ENCODE measurements around the gene BOLL.
"Not testable (repeated sequence)": the region's sequence is repeated elsewhere in the genome, so short reads cannot be mapped to it uniquely, and the experiment has no call there.

Gene BOLL

GRCh38 chr2:197784956-197785941 lies at the start of gene BOLL:
BOLL (minus strand) TSS chr2:197785319; CDS start chr2:197781850, 3,469 bp downstream.
- TF ChIP-seq MYC (IDR thresholded peaks at IDR 0.05; ENCODE audit: low read depth, low read length) (no peak), CTCF (IDR thresholded peaks at IDR 0.05; ENCODE audit: low read depth, low read length) (no peak), MAX (IDR thresholded peaks at IDR 0.05; ENCODE audit: low read depth, low read length) (no peak), POLR2A (IDR thresholded peaks at IDR 0.05; ENCODE audit: extremely low read depth, insufficient read length) (no peak)
- no peak within 1 kb of the TSS for H3K4me3 ChIP-seq (ENCODE audit: low read depth, low read length)
- no peak for DNase-seq (ENCODE audit: low read depth)

- not testable (repeated sequence) for H3K4me3 ChIP-seq (ENCODE audit: low read depth, low read length); DNase-seq (ENCODE audit: low read depth)
Observed at GRCh38 chr2:197834771-197835170, 49.7 kb upstream of the BOLL start.

- H3K4me3 ChIP-seq (ENCODE audit: low read depth, low read length), result no peak overlapping the region
- DNase-seq (ENCODE audit: low read depth), result no peak
- TF ChIP-seq POLR2A (IDR thresholded peaks at IDR 0.05; ENCODE audit: extremely low read depth, insufficient read length) (no peak), CTCF (IDR thresholded peaks at IDR 0.05; ENCODE audit: low read depth, low read length) (no peak), MAX (IDR thresholded peaks at IDR 0.05; ENCODE audit: low read depth, low read length) (no peak)
Observed at GRCh38 chr2:197828464-197829135, 43.5 kb upstream of the BOLL start.

GRCh38 chr2:197827618-197828017 lies 42.5 kb upstream of the BOLL start:
- H3K4me3 ChIP-seq (ENCODE audit: low read depth, low read length), result no peak overlapping the region
- no peak for DNase-seq (ENCODE audit: low read depth)
- no peak for TF ChIP-seq POLR2A (IDR thresholded peaks at IDR 0.05; ENCODE audit: extremely low read depth, insufficient read length)
- no peak for TF ChIP-seq MYC (IDR thresholded peaks at IDR 0.05; ENCODE audit: low read depth, low read length)
- no peak for TF ChIP-seq MAX (IDR thresholded peaks at IDR 0.05; ENCODE audit: low read depth, low read length)
- no peak for TF ChIP-seq CTCF (IDR thresholded peaks at IDR 0.05; ENCODE audit: low read depth, low read length)

- TF ChIP-seq MAX (IDR thresholded peaks at IDR 0.05; ENCODE audit: low read depth, low read length) (no peak), CTCF (IDR thresholded peaks at IDR 0.05; ENCODE audit: low read depth, low read length) (no peak), POLR2A (IDR thresholded peaks at IDR 0.05; ENCODE audit: extremely low read depth, insufficient read length) (no peak), MYC (IDR thresholded peaks at IDR 0.05; ENCODE audit: low read depth, low read length) (no peak)
- DNase-seq (ENCODE audit: low read depth), result no peak
- no peak overlapping the region for H3K4me3 ChIP-seq (ENCODE audit: low read depth, low read length)
Observed at GRCh38 chr2:197822333-197822732, 37.2 kb upstream of the BOLL start.
